ENCODE measurements around the gene ASB18.
"Not testable (repeated sequence)": the region's sequence is repeated elsewhere in the genome, so short reads cannot be mapped to it uniquely, and the experiment has no call there.

The ASB18 gene

GRCh38 chr2:236284208-236284607, 20.0 kb upstream of the ASB18 start:
- no peak for DNase-seq

- DNase-seq: no peak
Observed at GRCh38 chr2:236282406-236282805, 18.2 kb upstream of the ASB18 start.

- no peak for DNase-seq
Observed at GRCh38 chr2:236281423-236281822, 17.2 kb upstream of the ASB18 start.

GRCh38 chr2:236273126-236273525, 8.9 kb upstream of the ASB18 start:
- no peak for DNase-seq

GRCh38 chr2:236271851-236272250, 7.6 kb upstream of the ASB18 start:
- no peak for DNase-seq

- DNase-seq: not testable (repeated sequence)
Observed at GRCh38 chr2:236269876-236270275, 5.7 kb upstream of the ASB18 start.

GRCh38 chr2:236265675-236266074, 1.5 kb upstream of the ASB18 start:
- DNase-seq: no peak

- DNase-seq: no peak
Observed at GRCh38 chr2:236262238-236262637, 2.0 kb downstream of the ASB18 start.

- DNase-seq: no peak
Observed at GRCh38 chr2:236261452-236261851, 2.8 kb downstream of the ASB18 start.

GRCh38 chr2:236259371-236259770, 4.8 kb downstream of the ASB18 start:
- no peak for DNase-seq

GRCh38 chr2:236257575-236257974, 6.6 kb downstream of the ASB18 start:
- DNase-seq: no peak

GRCh38 chr2:236257136-236257535, 7.1 kb downstream of the ASB18 start:
- DNase-seq: no peak

GRCh38 chr2:236256366-236256985, 7.7 kb downstream of the ASB18 start:
- no peak for DNase-seq

- DNase-seq: no peak
Observed at GRCh38 chr2:236254674-236255073, 9.5 kb downstream of the ASB18 start.

GRCh38 chr2:236254001-236254400, 10.2 kb downstream of the ASB18 start:
- no peak for DNase-seq

- DNase-seq: no peak
Observed at GRCh38 chr2:236252602-236253001, 11.6 kb downstream of the ASB18 start.

GRCh38 chr2:236250909-236251579, 13.2 kb downstream of the ASB18 start:
- DNase-seq: no peak

GRCh38 chr2:236250286-236250685, 13.9 kb downstream of the ASB18 start:
- DNase-seq: no peak

- DNase-seq: no peak
Observed at GRCh38 chr2:236249066-236249465, 15.1 kb downstream of the ASB18 start.

- DNase-seq: no peak
Observed at GRCh38 chr2:236246711-236247246, 17.4 kb downstream of the ASB18 start.

GRCh38 chr2:236244256-236244655, 19.9 kb downstream of the ASB18 start:
- DNase-seq: no peak

GRCh38 chr2:236242057-236242495, 22.1 kb downstream of the ASB18 start:
- DNase-seq: no peak

- DNase-seq: no peak
Observed at GRCh38 chr2:236241181-236242056, 22.8 kb downstream of the ASB18 start.
